Measurements from ENCODE around the gene DGKK.

DGKK gene

DNA sequence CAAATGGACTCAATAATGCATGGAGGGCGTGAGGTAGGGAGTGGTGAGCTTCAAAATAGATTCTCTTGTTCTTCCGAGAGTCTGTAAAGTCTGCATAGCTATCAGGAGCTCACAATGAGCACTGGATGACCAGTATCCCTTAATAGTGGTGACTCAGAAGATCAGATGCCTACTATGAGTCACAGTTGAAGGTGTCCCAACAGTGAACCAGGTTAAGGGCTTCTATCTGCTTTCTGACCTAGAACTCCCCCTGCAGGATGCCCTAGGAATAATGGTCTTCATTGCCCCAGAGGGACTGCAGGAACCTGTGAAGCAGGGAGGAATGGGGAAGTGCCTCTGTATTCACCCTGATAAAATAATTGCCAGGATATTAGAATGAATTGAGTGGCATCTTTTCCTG is 22.1 kb downstream of the DGKK start:
- TF ChIP-seq ZNF274 (IDR thresholded peaks at IDR 0.05; ENCODE audit: low read depth, low read length): no peak
- H3K4me3 ChIP-seq (ENCODE audit: low read length): no peak overlapping the region

DNA sequence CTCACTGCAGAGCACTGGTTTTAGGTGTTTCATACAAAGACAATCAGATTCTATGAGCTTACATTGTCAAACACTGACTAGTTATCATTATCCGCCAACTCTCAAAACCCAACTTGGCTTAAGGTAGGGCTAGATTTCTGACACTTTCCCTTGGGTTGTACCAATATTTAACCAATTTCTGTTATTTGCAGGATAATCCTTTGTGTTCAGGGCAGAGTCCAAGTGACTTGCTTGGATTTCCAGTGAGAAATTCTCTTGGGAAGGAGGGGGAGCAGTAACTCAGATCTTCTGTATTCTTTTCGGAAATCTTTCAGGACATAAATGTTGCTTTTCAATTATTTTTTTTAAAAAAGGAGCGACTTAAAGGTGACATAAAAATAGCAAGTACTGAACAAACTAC is 23.1 kb downstream of the DGKK start:
- TF ChIP-seq ZNF274 (IDR thresholded peaks at IDR 0.05; ENCODE audit: low read depth, low read length): no peak

DNA sequence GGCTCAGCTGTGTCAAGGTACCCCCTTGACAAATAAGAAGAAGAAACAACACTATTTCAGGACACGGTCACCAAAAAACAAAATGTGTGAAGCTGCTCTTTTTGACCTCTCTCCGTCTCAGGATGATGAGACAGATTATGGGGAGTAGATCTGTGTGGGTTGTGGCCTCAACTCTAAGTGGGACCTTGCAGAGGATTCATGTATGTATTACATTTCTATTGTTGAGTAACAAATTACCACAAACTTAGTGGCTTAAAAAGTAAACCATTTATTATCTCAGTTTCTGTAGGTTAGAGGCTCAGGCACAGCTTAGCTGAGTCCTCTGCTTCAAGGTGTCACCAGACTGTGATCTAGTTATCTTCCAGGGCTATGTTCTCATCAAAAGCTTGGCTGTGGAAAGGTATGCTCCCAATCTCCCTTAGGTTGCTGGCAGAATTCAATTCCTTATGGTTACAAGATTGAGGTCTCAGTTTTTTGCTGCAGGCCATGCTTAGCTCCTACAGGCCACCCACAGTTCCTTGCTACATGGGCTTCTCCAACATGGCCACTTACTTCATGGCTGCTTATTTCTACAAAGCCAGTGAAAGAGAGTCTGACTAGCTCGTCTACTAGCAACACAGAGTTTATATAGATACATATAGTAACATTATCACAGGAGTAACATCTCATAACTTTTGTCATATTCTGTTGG is 28.1 kb downstream of the DGKK start:
- no peak for TF ChIP-seq ZNF274 (IDR thresholded peaks at IDR 0.05; ENCODE audit: low read depth, low read length)

More for the DNA sequence above, 23.1 kb downstream of the DGKK start:
- H3K4me3 ChIP-seq (ENCODE audit: low read length): no peak overlapping the region

GRCh38 chrX:50436797-50437196 is 33.8 kb downstream of the DGKK start:
- TF ChIP-seq ZNF274 (IDR thresholded peaks at IDR 0.05; ENCODE audit: low read depth, low read length): no peak
- no peak overlapping the region for H3K4me3 ChIP-seq (ENCODE audit: low read length)

More for the DNA sequence above, 28.1 kb downstream of the DGKK start:
- H3K4me3 ChIP-seq (ENCODE audit: low read length): no peak overlapping the region

- no peak for TF ChIP-seq ZNF274 (IDR thresholded peaks at IDR 0.05; ENCODE audit: low read depth, low read length)
- H3K4me3 ChIP-seq (ENCODE audit: low read length): no peak overlapping the region
Observed at GRCh38 chrX:50432829-50433289, 37.8 kb downstream of the DGKK start.

- no peak overlapping the region for H3K4me3 ChIP-seq (ENCODE audit: low read length)
- no peak for TF ChIP-seq ZNF274 (IDR thresholded peaks at IDR 0.05; ENCODE audit: low read depth, low read length)
Observed at GRCh38 chrX:50431623-50432022, 39.0 kb downstream of the DGKK start.

GRCh38 chrX:50430917-50431575 is 39.6 kb downstream of the DGKK start:
- no peak for TF ChIP-seq ZNF274 (IDR thresholded peaks at IDR 0.05; ENCODE audit: low read depth, low read length)
- no peak overlapping the region for H3K4me3 ChIP-seq (ENCODE audit: low read length)

- no peak for TF ChIP-seq ZNF274 (IDR thresholded peaks at IDR 0.05; ENCODE audit: low read depth, low read length)
Observed at GRCh38 chrX:50428174-50428573, 42.5 kb downstream of the DGKK start.

GRCh38 chrX:50407976-50408375 is 62.6 kb downstream of the DGKK start:
- no peak overlapping the region for H3K4me3 ChIP-seq (ENCODE audit: low read length)
- TF ChIP-seq ZNF274 (IDR thresholded peaks at IDR 0.05; ENCODE audit: low read depth, low read length): no peak

More at GRCh38 chrX:50428174-50428573, 42.5 kb downstream of the DGKK start:
- H3K4me3 ChIP-seq (ENCODE audit: low read length): no peak overlapping the region

DNA sequence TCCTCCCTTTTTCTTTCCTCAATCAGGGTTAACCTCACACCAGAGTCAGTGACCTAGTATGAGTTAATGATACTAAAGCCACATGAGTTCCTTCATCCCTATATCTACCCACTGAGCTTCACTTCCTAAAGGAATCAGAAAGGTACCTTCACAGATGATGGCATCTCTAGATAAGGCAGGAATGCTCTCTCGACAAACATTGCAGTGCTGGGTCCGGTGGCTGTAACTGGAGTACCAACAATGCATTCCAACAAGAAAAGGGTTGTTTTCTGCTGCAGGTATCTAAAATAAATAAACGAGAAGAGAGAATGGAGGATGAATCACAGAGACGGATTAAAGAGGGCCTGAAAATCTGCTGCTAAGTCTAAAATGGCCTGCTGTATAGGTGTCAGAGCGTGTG is 66.7 kb downstream of the DGKK start:
- H3K4me3 ChIP-seq (ENCODE audit: low read length): no peak overlapping the region
- no peak for TF ChIP-seq ZNF274 (IDR thresholded peaks at IDR 0.05; ENCODE audit: low read depth, low read length)

- no peak overlapping the region for H3K4me3 ChIP-seq (ENCODE audit: low read length)
- no peak for TF ChIP-seq ZNF274 (IDR thresholded peaks at IDR 0.05; ENCODE audit: low read depth, low read length)
Observed at GRCh38 chrX:50402886-50403285, 67.7 kb downstream of the DGKK start.

DNA sequence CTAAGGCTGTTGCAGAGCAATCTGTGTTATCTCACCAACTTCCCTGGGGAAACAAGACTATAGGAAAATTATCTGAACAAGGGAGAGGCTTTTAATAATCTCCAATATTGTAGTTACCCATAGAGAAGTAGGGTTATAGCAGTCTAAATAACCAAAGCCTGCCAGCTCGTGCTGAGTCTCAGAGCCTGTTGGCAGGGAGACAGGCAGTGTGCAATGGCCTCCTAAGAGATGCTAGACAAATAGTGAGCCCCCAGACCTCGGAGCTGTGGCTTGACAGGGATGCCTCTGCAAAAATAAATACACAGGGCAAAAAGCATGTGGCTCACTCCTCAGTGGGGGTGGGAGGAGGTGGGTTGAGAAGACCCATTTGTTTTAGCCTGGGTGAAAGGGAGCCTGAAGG is 76.7 kb downstream of the DGKK start:
- TF ChIP-seq ZNF274 (IDR thresholded peaks at IDR 0.05; ENCODE audit: low read depth, low read length): no peak
- no peak overlapping the region for H3K4me3 ChIP-seq (ENCODE audit: low read length)

DNA sequence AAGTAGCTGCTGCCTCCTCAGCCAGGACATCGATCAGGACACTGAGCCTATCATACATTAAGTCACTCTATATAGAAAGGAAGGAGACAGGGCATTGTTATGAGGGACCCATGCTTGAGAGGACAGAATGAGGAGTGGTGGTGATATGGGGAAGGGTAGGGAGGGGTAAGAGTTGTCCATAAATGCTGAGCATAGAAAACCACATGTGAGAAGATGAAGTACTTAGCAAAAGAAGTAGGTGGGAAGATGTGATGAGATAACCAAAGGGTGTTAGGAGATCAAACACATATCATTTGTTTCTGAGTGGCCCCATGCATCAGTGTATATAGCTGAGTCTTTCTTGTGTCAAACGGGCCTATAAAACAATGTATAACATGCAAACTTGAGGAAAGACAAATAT is 84.1 kb downstream of the DGKK start:
- no peak overlapping the region for H3K4me3 ChIP-seq (ENCODE audit: low read length)
- no peak for TF ChIP-seq ZNF274 (IDR thresholded peaks at IDR 0.05; ENCODE audit: low read depth, low read length)

GRCh38 chrX:50381729-50382415 is 88.8 kb downstream of the DGKK start:
- H3K4me3 ChIP-seq (ENCODE audit: low read length): no peak overlapping the region
- TF ChIP-seq ZNF274 (IDR thresholded peaks at IDR 0.05; ENCODE audit: low read depth, low read length): no peak
